Ishikawa (cell line): Measurements from ENCODE around the gene CENPL.

Experiments used
- CEBPB ChIP-seq: IDR thresholded peaks from 2 replicates; pipeline ENCODE4 v1.6.1; 2012
- CREB1 ChIP-seq: IDR thresholded peaks from 2 replicates; pipeline ENCODE4 v1.6.1; 2012; ENCODE audit warnings: low read depth
- EGR1 ChIP-seq: IDR thresholded peaks from 2 replicates; pipeline ENCODE4 v1.6.1; 2012
- EP300 ChIP-seq: IDR thresholded peaks from 2 replicates; pipeline ENCODE4 v1.6.1; 2012; ENCODE audit warnings: borderline replicate concordance
- FOXM1 ChIP-seq: IDR thresholded peaks from 2 replicates; pipeline ENCODE4 v1.6.1; 2012; ENCODE audit warnings: low read depth, borderline replicate concordance
- NFIC ChIP-seq: IDR thresholded peaks from 2 replicates; pipeline ENCODE4 v1.6.1; 2012
- RAD21 ChIP-seq: IDR thresholded peaks from 2 replicates; pipeline ENCODE4 v1.6.1; 2012; ENCODE audit warnings: low read depth
- REST ChIP-seq: IDR thresholded peaks from 2 replicates; pipeline ENCODE4 v1.6.1; 2012; ENCODE audit warnings: low read depth, mild to moderate bottlenecking
- TAF1 ChIP-seq: IDR thresholded peaks from 2 replicates; pipeline ENCODE4 v1.6.1; 2012; ENCODE audit warnings: low read depth, mild to moderate bottlenecking
- TEAD4 ChIP-seq: IDR thresholded peaks from 2 replicates; pipeline ENCODE4 v1.6.1; 2012
- YY1 ChIP-seq: IDR thresholded peaks from 2 replicates; pipeline ENCODE4 v1.6.1; 2012; ENCODE audit warnings: low read depth
- TF ChIP-seq, protein P1 (sequence below): IDR thresholded peaks from 2 replicates; pipeline ENCODE4 v1.6.1; 2012

GRCh38 chr1:173871500-173871899 lies 46.8 kb upstream of the CENPL start:
- TF ChIP-seq YY1 (no peak), EGR1 (no peak), REST (no peak), RAD21 (no peak), FOXM1 (no peak), NFIC (no peak), TEAD4 (no peak), CREB1 (no peak), CEBPB (no peak), EP300 (no peak), TAF1 (no peak)
- TF ChIP-seq, protein P1, sequence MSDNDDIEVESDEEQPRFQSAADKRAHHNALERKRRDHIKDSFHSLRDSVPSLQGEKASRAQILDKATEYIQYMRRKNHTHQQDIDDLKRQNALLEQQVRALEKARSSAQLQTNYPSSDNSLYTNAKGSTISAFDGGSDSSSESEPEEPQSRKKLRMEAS: no peak
